Breast epithelium (tissue), 3 donors: ENCODE results near the gene AHRR.

ENCODE experiments used
- CTCF ChIP-seq, 3 donors: fragments of 450-650 bp; IDR thresholded peaks; one replicate each; pipeline ENCODE4 v1.5.1; 2016 to 2017; ENCODE audit warnings: antibody characterized with exemption in 3 of 3, mild to moderate bottlenecking in 3 of 3, moderate library complexity in 3 of 3
- POLR2A ChIP-seq: fragments of 450-650 bp; IDR thresholded peaks from one replicate; pipeline ENCODE4 v1.6.1; 2016; ENCODE audit warnings: antibody characterized with exemption, mild to moderate bottlenecking, moderate library complexity
- POLR2AphosphoS5 ChIP-seq, 3 donors: sonication (generic); formaldehyde crosslinking; IDR thresholded peaks; one replicate each; pipeline ENCODE4 v1.6.1; 2017; ENCODE audit warnings: antibody characterized with exemption in 3 of 3

GRCh38 chr5:485946-486491, 164.5 kb downstream of the AHRR start:
- TF ChIP-seq CTCF (IDR thresholded peaks at IDR 0.05) (no peak), POLR2A (no peak), POLR2AphosphoS5 (IDR thresholded peaks at IDR 0.05) (no peak)
